PC-9 (cell line): ENCODE measurements around the gene ZNF26. TPM values are rescaled to one million over a fixed set of nuclear protein-coding genes. Genes with fewer than 3 reads are reported as not detected.

ENCODE experiments used
- BruUV-seq: library from RNA; stranded (reverse); fragments of 400-500 nt; replicated peaks from 2 replicates; lab custom pipeline; 2021; lab: Mats Ljungman, UMichigan
- CTCF ChIA-PET: fragments of 300-600 bp; sonication (Branson Sonifier 250); formaldehyde crosslinking; loops from one replicate; lab custom pipeline; 2022; ENCODE audit warnings: antibody characterized with exemption; lab: Charles Lee
- POLR2A ChIA-PET: fragments of 300-600 bp; sonication (Branson Sonifier 250); formaldehyde crosslinking; loops from one replicate; lab custom pipeline; 2022; ENCODE audit warnings: antibody characterized with exemption; ENCODE audit not compliant: unreplicated experiment; lab: Charles Lee
- DNase-seq, 2 experiments: peaks; one replicate each; pipeline versions ENCODE4 v3.0.0 to v3.0.0-alpha.2; 2015 to 2022; ENCODE audit warnings: mixed read lengths in 1 of 2
- H2AFZ ChIP-seq: fragments of 200-600 bp; sonication (generic); 2 replicates; pipeline ENCODE4 v1.8.1; 2017; ENCODE audit warnings: antibody characterized with exemption
- H3F3A ChIP-seq: fragments of 200-600 bp; sonication (generic); 2 replicates; pipeline ENCODE4 v1.8.1; 2017; ENCODE audit warnings: antibody characterized with exemption, mild to moderate bottlenecking, low read depth; ENCODE audit not compliant: insufficient read depth
- H3K27ac ChIP-seq: fragments of 200-600 bp; sonication (generic); 2 replicates; pipeline ENCODE4 v1.6.1; 2016; ENCODE audit warnings: mixed run types
- H3K27me3 ChIP-seq: fragments of 200-600 bp; sonication (generic); 2 replicates; pipeline ENCODE4 v1.6.1; 2016; ENCODE audit warnings: low read depth, mixed run types; ENCODE audit not compliant: insufficient read depth
- H3K36me3 ChIP-seq: fragments of 200-600 bp; sonication (generic); 2 replicates; pipeline ENCODE4 v1.6.1; 2016; ENCODE audit warnings: low read depth, mixed run types
- H3K4me1 ChIP-seq: fragments of 200-600 bp; sonication (generic); replicated peaks from 2 replicates; pipeline ENCODE4 v1.6.1; 2016; ENCODE audit warnings: mixed run types; ENCODE audit not compliant: insufficient read depth
- H3K4me2 ChIP-seq: fragments of 200-600 bp; sonication (generic); 2 replicates; pipeline ENCODE4 v1.6.1; 2017; ENCODE audit warnings: mixed run types
- H3K4me3 ChIP-seq: fragments of 200-600 bp; sonication (generic); 2 replicates; pipeline ENCODE4 v1.6.1; 2016; ENCODE audit warnings: mixed run types
- H3K79me2 ChIP-seq: fragments of 200-600 bp; sonication (generic); 2 replicates; pipeline ENCODE4 v1.6.1; 2017; ENCODE audit warnings: low read depth, mixed run types
- H3K9me2 ChIP-seq: fragments of 200-600 bp; sonication (generic); 2 replicates; pipeline ENCODE4 v1.8.1; 2017; ENCODE audit warnings: mild to moderate bottlenecking; ENCODE audit not compliant: insufficient read depth
- H3K9me3 ChIP-seq: fragments of 200-600 bp; sonication (generic); 2 replicates; pipeline ENCODE4 v1.8.1; 2016; ENCODE audit warnings: low read depth; ENCODE audit not compliant: insufficient read depth
- H4K20me1 ChIP-seq: fragments of 200-600 bp; sonication (generic); 2 replicates; pipeline ENCODE4 v1.8.1; 2017; ENCODE audit not compliant: insufficient read depth
- CTCF ChIP-seq: fragments of 200-600 bp; sonication (generic); conservative IDR thresholded peaks from 2 replicates; pipeline ENCODE4 v1.6.1; 2017; ENCODE audit warnings: mixed run types, antibody characterized with exemption, mild to moderate bottlenecking, moderate library complexity
- EZH2 ChIP-seq: fragments of 200-600 bp; sonication (generic); IDR thresholded peaks from 2 replicates; pipeline ENCODE4 v1.8.0; 2017; ENCODE audit warnings: antibody characterized with exemption, low read depth
- intact Hi-C: fragments of 100-400 bp; cut with micrococcal nuclease; formaldehyde crosslinking; loops from one replicate; pipeline ENCODE4 v1.10.0; 2022; ENCODE audit not compliant: unreplicated experiment
- total RNA-seq: library from RNA; stranded (reverse); gene quantifications from 2 replicates; pipeline ENCODE4 v1.2.3, GENCODE V29; 2021

The ZNF26 gene
- total RNA-seq, 1 experiment from 2014 or later: 13.2 TPM

GRCh38 chr12:132949936-132950837 is 36.0 kb upstream of the ZNF26 start:
- H3K27ac ChIP-seq: no peak overlapping the region
- H3K79me2 ChIP-seq: 0 out of 2 replicates have a peak, but pooled peaks cover 5% of the 10 kb centered on the region
- CTCF ChIA-PET: no interaction called here
- no peak overlapping the region for H3K4me3 ChIP-seq
- no peaks in the 10 kb centered on the region for H3K9me2 ChIP-seq
- no peaks in the 10 kb centered on the region for H3K27me3 ChIP-seq
- peaks cover 25% of the 10 kb centered on the region for H3F3A ChIP-seq
- no peak overlapping the region for H2AFZ ChIP-seq
- no TSS peak for BruUV-seq
- peaks cover 21% of the 10 kb centered on the region; the same call in 1 of the 2 replicates for H3K36me3 ChIP-seq
- intact Hi-C loops: no loop called here
- H3K4me1 ChIP-seq: no peaks in the 10 kb centered on the region
- TF ChIP-seq EZH2: no peak
- TF ChIP-seq CTCF: no peak
- DNase-seq: no peak
- H3K9me3 ChIP-seq: peaks cover 35% of the 10 kb centered on the region
- H4K20me1 ChIP-seq: no peaks in the 10 kb centered on the region
- H3K4me2 ChIP-seq: no peak overlapping the region
- POLR2A ChIA-PET: no interaction called here

GRCh38 chr12:132950844-132951535 is 35.2 kb upstream of the ZNF26 start:
- Histone ChIP-seq H3K79me2 (0 out of 2 replicates have a peak, but pooled peaks cover 8% of the 10 kb centered on the region), H3K27me3 (no peaks in the 10 kb centered on the region), H3F3A (peaks cover 30% of the 10 kb centered on the region), H3K36me3 (peaks cover 15% of the 10 kb centered on the region; the same call in 1 of the 2 replicates), H3K4me2 (no peak overlapping the region), H3K4me1 (no peaks in the 10 kb centered on the region), H3K27ac (no peak overlapping the region), H3K4me3 (no peak overlapping the region), H3K9me2 (no peaks in the 10 kb centered on the region), H3K9me3 (peaks cover 35% of the 10 kb centered on the region), H4K20me1 (no peaks in the 10 kb centered on the region), H2AFZ (no peak overlapping the region)
- no peak for TF ChIP-seq CTCF
- TF ChIP-seq EZH2: no peak
- ChIA-PET POLR2A (no interaction called here), CTCF (no interaction called here)
- BruUV-seq: no TSS peak
- DNase-seq: no peak
- intact Hi-C loops: no loop called here

DNA sequence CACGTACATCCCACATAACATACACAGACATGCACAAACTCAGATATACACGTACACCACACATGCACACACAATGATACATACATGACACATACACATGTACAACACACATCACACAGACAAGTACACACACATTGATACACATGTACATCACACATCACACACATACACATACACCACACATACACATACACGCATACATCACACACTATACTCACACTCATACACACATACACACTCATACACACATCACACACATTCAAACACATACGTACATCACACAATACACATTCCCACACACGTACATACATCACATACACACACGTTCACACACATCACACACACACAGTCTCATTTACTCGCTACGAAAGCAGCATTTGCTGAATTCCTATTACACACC is 34.5 kb upstream of the ZNF26 start:
- Histone ChIP-seq H3K4me3 (no peak overlapping the region), H3F3A (peaks cover 30% of the 10 kb centered on the region), H3K9me3 (peaks cover 32% of the 10 kb centered on the region), H3K9me2 (no peaks in the 10 kb centered on the region), H3K79me2 (0 out of 2 replicates have a peak, but pooled peaks cover 8% of the 10 kb centered on the region), H3K27ac (no peak overlapping the region), H4K20me1 (no peaks in the 10 kb centered on the region), H3K4me2 (no peak overlapping the region), H2AFZ (no peak overlapping the region), H3K36me3 (peaks cover 15% of the 10 kb centered on the region; the same call in 1 of the 2 replicates), H3K4me1 (no peaks in the 10 kb centered on the region), H3K27me3 (no peaks in the 10 kb centered on the region)
- TF ChIP-seq CTCF (no peak), EZH2 (no peak)
- BruUV-seq: no TSS peak
- no peak for DNase-seq
- intact Hi-C loops: no loop called here
- ChIA-PET CTCF (no interaction called here), POLR2A (no interaction called here)
